GM23338 (cell line): ENCODE measurements around the gene PCNX3. TPM values are rescaled to one million over a fixed set of nuclear protein-coding genes. Genes with fewer than 3 reads are reported as not detected.
A peak's percentile ranks its signal among the peaks of the same experiment; 100 is the strongest.

ENCODE experiments used
- ATAC-seq: fragments of 200-7000 bp; cut with Tn5 transposase; 3 replicates; pipeline ENCODE4 v1.9.1; 2020
- DNase-seq: peaks from one replicate; pipeline ENCODE4 v3.0.0-alpha.2; 2015; ENCODE audit warnings: low spot score
- H2AFZ ChIP-seq: fragments of 200-600 bp; sonication (generic); 2 replicates; pipeline ENCODE4 v1.8.0; 2016; ENCODE audit warnings: antibody characterized with exemption, mild to moderate bottlenecking, moderate library complexity
- H3F3A ChIP-seq: fragments of 200-600 bp; sonication (generic); replicated peaks from 2 replicates; pipeline ENCODE4 v1.8.0; 2017; ENCODE audit warnings: antibody characterized with exemption, mixed run types, low read depth
- H3K27ac ChIP-seq: fragments of 200-600 bp; sonication (generic); 2 replicates; pipeline ENCODE4 v1.6.1; 2016; ENCODE audit warnings: low read depth
- H3K27me3 ChIP-seq: fragments of 200-600 bp; sonication (generic); 2 replicates; pipeline ENCODE4 v1.8.0; 2016; ENCODE audit warnings: mild to moderate bottlenecking, mixed run types, moderate library complexity; ENCODE audit not compliant: insufficient read depth
- H3K36me3 ChIP-seq: fragments of 200-600 bp; sonication (generic); 2 replicates; pipeline ENCODE4 v1.8.0; 2016; ENCODE audit warnings: mild to moderate bottlenecking; ENCODE audit not compliant: insufficient read depth
- H3K4me1 ChIP-seq: fragments of 200-600 bp; sonication (generic); 2 replicates; pipeline ENCODE4 v1.8.0; 2016; ENCODE audit warnings: mild to moderate bottlenecking, moderate library complexity; ENCODE audit not compliant: insufficient read depth
- H3K4me2 ChIP-seq: fragments of 200-600 bp; sonication (generic); 2 replicates; pipeline ENCODE4 v1.7.1; 2017; ENCODE audit warnings: mixed run types
- H3K4me3 ChIP-seq: fragments of 200-600 bp; sonication (generic); 2 replicates; pipeline ENCODE4 v1.6.1; 2016; ENCODE audit warnings: mixed run types
- H3K79me2 ChIP-seq: fragments of 200-600 bp; sonication (generic); replicated peaks from 2 replicates; pipeline ENCODE4 v1.8.0; 2017; ENCODE audit warnings: mild to moderate bottlenecking; ENCODE audit not compliant: insufficient read depth
- H3K9me2 ChIP-seq: fragments of 200-600 bp; sonication (generic); 2 replicates; pipeline ENCODE4 v1.8.0; 2017; ENCODE audit not compliant: insufficient read depth
- H4K20me1 ChIP-seq: fragments of 200-600 bp; sonication (generic); replicated peaks from 2 replicates; pipeline ENCODE4 v1.8.0; 2017; ENCODE audit warnings: mild to moderate bottlenecking; ENCODE audit not compliant: insufficient read depth
- H3K27ac Mint-ChIP-seq: 2 replicates; pipeline ENCODE4 v1.8.0; 2020; ENCODE audit warnings: inconsistent platforms, mild to moderate bottlenecking, moderate library complexity, mixed read lengths
- H3K27me3 Mint-ChIP-seq: 3 replicates; pipeline ENCODE4 v1.8.0; 2022; ENCODE audit warnings: low read depth, mild to moderate bottlenecking, moderate library complexity, mixed read lengths, inconsistent platforms; ENCODE audit not compliant: insufficient read depth, poor library complexity
- H3K36me3 Mint-ChIP-seq: 3 replicates; pipeline ENCODE4 v1.8.0; 2021; ENCODE audit warnings: low read depth, mild to moderate bottlenecking, inconsistent platforms, moderate library complexity, mixed read lengths
- H3K4me1 Mint-ChIP-seq: 3 replicates; pipeline ENCODE4 v1.8.0; 2020; ENCODE audit warnings: mild to moderate bottlenecking, inconsistent platforms, mixed read lengths
- H3K4me3 Mint-ChIP-seq: 3 replicates; pipeline ENCODE4 v1.8.0; 2021; ENCODE audit warnings: moderate library complexity, mild to moderate bottlenecking, inconsistent platforms, mixed read lengths
- H3K9me3 Mint-ChIP-seq: 3 replicates; pipeline ENCODE4 v1.8.0; 2020; ENCODE audit warnings: moderate library complexity, mild to moderate bottlenecking, inconsistent platforms, mixed read lengths
- EZH2 ChIP-seq: fragments of 200-600 bp; sonication (generic); IDR thresholded peaks from one replicate; pipeline ENCODE4 v1.8.0; 2017; ENCODE audit warnings: antibody characterized with exemption, mild to moderate bottlenecking, low read depth; ENCODE audit not compliant: unreplicated experiment
- EZH2phosphoT487 ChIP-seq: fragments of 200-600 bp; sonication (generic); IDR thresholded peaks from one replicate; pipeline ENCODE4 v1.8.1; 2018; ENCODE audit warnings: antibody characterized with exemption; ENCODE audit not compliant: unreplicated experiment
- JUNB ChIP-seq: IDR thresholded peaks from one replicate; pipeline ENCODE4 v1.6.1; 2016; ENCODE audit warnings: antibody characterized with exemption; ENCODE audit not compliant: unreplicated experiment
- NANOG ChIP-seq: IDR thresholded peaks from 2 replicates; pipeline ENCODE4 v1.6.1; 2016; ENCODE audit warnings: antibody characterized with exemption, borderline replicate concordance
- STAT1 ChIP-seq: IDR thresholded peaks from one replicate; pipeline ENCODE4 v1.6.1; 2016; ENCODE audit warnings: antibody characterized with exemption; ENCODE audit not compliant: unreplicated experiment
- ZNF114 ChIP-seq: fragments of 250-450 bp; sonication (Bioruptor Pico); IDR thresholded peaks from 2 replicates; pipeline ENCODE4 v1.5.0; 2020; ENCODE audit warnings: mild to moderate bottlenecking, moderate library complexity
- ZNF331 ChIP-seq: fragments of 250-450 bp; sonication (Bioruptor Pico); IDR thresholded peaks from 2 replicates; pipeline ENCODE4 v1.5.0; 2020; ENCODE audit warnings: low read depth, mild to moderate bottlenecking, moderate library complexity
- polyA plus RNA-seq: library from polyadenylated mRNA; unstranded; fragments of >200 nt; fragmentation: Nextera tagmentation; extraction: Ambion mirVana; gene quantifications from 2 replicates; pipeline ENCODE4 v1.2.1, GENCODE V29; 2016
- total RNA-seq: library from RNA; depleted of rRNA; stranded (reverse); fragments of >200 nt; shearing (Covaris generic); gene quantifications from 2 replicates; pipeline ENCODE4 v1.2.3, GENCODE V29; 2014
- TF ChIP-seq, protein P1 (sequence below), 2 experiments: fragments of 200-600 bp in 1 of 2; sonication (generic) in 1 of 2; conservative IDR thresholded peaks; 2 replicates each; pipeline versions ENCODE4 v1.5.1 to v1.6.1; 2016 to 2017; ENCODE audit warnings: antibody characterized with exemption in 2 of 2, low read depth in 2 of 2, mild to moderate bottlenecking in 2 of 2, moderate library complexity in 1 of 2
- TF ChIP-seq, protein P2 (sequence below): IDR thresholded peaks from 2 replicates; pipeline ENCODE4 v1.6.1; 2016; ENCODE audit warnings: antibody characterized with exemption
- TF ChIP-seq, protein P3 (sequence below): IDR thresholded peaks from one replicate; pipeline ENCODE4 v1.6.1; 2018; ENCODE audit warnings: antibody characterized with exemption; ENCODE audit not compliant: unreplicated experiment

The PCNX3 gene
- total and polyA plus RNA-seq, 2 experiments from 2014 or later: 8.7 to 52.2 TPM

DNA sequence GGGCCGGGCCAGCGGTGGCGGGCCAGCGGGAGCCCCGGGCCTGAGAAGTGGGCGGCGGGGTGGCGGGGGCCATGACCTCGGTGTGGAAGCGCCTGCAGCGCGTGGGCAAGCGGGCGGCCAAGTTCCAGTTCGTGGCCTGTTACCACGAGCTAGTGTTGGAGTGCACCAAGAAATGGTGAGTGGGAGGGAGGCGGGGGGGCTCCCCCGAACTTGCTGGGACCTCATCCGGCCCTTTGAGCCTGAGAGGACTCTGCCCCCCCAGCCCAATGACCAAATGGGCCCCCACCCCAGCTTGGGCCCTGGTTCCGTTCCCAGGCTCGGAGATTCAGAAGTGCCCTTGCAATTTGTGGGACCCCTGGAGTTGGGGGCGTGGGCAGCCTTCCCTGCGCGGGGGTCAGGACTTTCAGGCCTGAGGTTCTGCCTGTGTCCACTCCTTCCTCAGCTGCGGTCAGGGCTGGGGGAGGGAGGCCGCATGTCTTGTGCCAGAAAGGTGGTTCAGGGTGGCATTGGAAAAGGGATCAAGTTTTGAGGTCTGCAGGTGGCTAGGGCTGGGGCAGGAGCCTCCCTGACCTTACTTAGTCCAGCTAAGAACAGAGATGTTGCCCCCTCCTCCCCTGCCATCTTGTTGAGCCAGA, 39.2 kb upstream of the PCNX3 start:
- Histone ChIP-seq H3K27me3 (peaks cover 43% of the 10 kb centered on the region), H2AFZ (peak overlapping the region; percentile 85; the same call in 1 of the 2 replicates)
- no peak overlapping the region for H3K27ac Mint-ChIP-seq

DNA sequence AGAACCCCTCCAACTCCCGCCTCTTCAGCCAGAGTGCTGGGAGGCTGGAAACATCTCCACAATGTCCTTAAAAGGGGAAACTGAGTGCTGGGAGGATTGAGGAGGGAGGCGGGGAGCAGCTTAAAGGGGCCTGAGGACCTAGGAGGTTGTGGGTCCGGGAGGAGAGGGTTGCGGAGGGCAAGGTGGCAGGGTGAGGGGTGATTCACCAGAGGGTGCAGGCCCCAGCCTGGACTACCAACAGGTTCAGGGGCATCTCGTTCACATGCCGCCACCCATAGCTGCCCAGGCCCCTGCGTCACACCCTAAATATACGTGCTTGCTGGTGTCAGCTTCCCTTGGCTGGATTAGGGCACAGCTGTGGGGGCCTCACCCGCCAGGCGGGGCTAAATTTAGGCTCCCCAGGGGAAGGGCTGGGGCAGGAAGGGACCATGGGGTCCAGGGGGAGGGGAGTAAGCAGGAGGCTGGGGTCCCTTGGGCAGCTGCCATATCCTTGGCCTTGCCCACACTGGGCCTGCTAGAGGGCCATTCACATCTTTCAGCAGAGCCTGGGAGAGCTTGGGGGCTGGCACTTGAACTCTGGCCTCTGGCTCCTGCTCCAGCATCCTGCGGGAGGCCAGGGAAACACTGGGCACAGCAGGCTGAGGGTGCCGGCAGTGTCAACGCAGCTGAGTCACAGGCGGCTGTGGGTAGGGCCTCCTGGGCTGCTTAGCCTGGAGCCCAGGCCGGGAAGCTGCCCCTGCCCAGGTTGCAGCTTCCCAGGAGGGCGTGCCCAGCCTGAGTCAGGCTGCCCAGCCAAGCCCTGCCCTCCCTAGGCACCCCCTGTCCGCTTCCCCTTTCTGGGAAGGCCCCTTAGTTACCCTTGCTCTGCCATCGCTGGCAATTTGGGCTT, 38.5 kb upstream of the PCNX3 start:
- no peak for DNase-seq
- H3K4me3 ChIP-seq: no peak overlapping the region

More for the DNA sequence above, 39.2 kb upstream of the PCNX3 start:
- peaks cover 37% of the 10 kb centered on the region for H3K4me1 Mint-ChIP-seq
- DNase-seq (no peak), ATAC-seq (no peak)
- H3K27ac ChIP-seq: no peak overlapping the region
- peaks cover 9% of the 10 kb centered on the region for H3K36me3 Mint-ChIP-seq
- H3K9me2 ChIP-seq: no peaks in the 10 kb centered on the region
- H3F3A ChIP-seq: peaks cover 28% of the 10 kb centered on the region
- H3K9me3 Mint-ChIP-seq: no peaks in the 10 kb centered on the region
- no peaks in the 10 kb centered on the region for H3K79me2 ChIP-seq
- peak overlapping the region; percentile 57; the same call in 1 of the 2 replicates for H3K4me3 ChIP-seq
- peaks cover 16% of the 10 kb centered on the region for H3K4me1 ChIP-seq
- peaks cover 8% of the 10 kb centered on the region for H4K20me1 ChIP-seq
- TF ChIP-seq JUNB (no peak), EZH2 (peak; percentile 18)
- peak overlapping the region; percentile 60 for H3K4me3 Mint-ChIP-seq
- H3K27me3 Mint-ChIP-seq: peaks cover 40% of the 10 kb centered on the region
- H3K4me2 ChIP-seq: peak overlapping the region; percentile 82
- H3K36me3 ChIP-seq: no peaks in the 10 kb centered on the region

More for the DNA sequence above, 38.5 kb upstream of the PCNX3 start:
- Histone ChIP-seq H4K20me1 (peaks cover 4% of the 10 kb centered on the region; the same call in 1 of the 2 replicates), H3K36me3 (no peaks in the 10 kb centered on the region), H3K9me2 (no peaks in the 10 kb centered on the region), H2AFZ (no peak overlapping the region), H3K79me2 (no peaks in the 10 kb centered on the region), H3F3A (peaks cover 20% of the 10 kb centered on the region), H3K27ac (no peak overlapping the region), H3K4me1 (peaks cover 11% of the 10 kb centered on the region), H3K4me2 (peak overlapping the region; percentile 82; the same call in 1 of the 2 replicates), H3K27me3 (peaks cover 44% of the 10 kb centered on the region)
- ATAC-seq: no peak
- peaks cover 29% of the 10 kb centered on the region for H3K4me1 Mint-ChIP-seq
- TF ChIP-seq EZH2 (no peak), ZNF114 (no peak), JUNB (no peak), EZH2phosphoT487 (no peak), STAT1 (no peak), ZNF331 (CRISPR knock-in tag) (no peak), NANOG (no peak)
- TF ChIP-seq, protein P1, sequence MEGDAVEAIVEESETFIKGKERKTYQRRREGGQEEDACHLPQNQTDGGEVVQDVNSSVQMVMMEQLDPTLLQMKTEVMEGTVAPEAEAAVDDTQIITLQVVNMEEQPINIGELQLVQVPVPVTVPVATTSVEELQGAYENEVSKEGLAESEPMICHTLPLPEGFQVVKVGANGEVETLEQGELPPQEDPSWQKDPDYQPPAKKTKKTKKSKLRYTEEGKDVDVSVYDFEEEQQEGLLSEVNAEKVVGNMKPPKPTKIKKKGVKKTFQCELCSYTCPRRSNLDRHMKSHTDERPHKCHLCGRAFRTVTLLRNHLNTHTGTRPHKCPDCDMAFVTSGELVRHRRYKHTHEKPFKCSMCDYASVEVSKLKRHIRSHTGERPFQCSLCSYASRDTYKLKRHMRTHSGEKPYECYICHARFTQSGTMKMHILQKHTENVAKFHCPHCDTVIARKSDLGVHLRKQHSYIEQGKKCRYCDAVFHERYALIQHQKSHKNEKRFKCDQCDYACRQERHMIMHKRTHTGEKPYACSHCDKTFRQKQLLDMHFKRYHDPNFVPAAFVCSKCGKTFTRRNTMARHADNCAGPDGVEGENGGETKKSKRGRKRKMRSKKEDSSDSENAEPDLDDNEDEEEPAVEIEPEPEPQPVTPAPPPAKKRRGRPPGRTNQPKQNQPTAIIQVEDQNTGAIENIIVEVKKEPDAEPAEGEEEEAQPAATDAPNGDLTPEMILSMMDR (conservative IDR thresholded peaks at IDR 0.05; ENCODE audit: low read depth in 2 of 2): no peak
- TF ChIP-seq, protein P2, sequence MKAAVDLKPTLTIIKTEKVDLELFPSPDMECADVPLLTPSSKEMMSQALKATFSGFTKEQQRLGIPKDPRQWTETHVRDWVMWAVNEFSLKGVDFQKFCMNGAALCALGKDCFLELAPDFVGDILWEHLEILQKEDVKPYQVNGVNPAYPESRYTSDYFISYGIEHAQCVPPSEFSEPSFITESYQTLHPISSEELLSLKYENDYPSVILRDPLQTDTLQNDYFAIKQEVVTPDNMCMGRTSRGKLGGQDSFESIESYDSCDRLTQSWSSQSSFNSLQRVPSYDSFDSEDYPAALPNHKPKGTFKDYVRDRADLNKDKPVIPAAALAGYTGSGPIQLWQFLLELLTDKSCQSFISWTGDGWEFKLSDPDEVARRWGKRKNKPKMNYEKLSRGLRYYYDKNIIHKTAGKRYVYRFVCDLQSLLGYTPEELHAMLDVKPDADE: no peak
- TF ChIP-seq, protein P3, sequence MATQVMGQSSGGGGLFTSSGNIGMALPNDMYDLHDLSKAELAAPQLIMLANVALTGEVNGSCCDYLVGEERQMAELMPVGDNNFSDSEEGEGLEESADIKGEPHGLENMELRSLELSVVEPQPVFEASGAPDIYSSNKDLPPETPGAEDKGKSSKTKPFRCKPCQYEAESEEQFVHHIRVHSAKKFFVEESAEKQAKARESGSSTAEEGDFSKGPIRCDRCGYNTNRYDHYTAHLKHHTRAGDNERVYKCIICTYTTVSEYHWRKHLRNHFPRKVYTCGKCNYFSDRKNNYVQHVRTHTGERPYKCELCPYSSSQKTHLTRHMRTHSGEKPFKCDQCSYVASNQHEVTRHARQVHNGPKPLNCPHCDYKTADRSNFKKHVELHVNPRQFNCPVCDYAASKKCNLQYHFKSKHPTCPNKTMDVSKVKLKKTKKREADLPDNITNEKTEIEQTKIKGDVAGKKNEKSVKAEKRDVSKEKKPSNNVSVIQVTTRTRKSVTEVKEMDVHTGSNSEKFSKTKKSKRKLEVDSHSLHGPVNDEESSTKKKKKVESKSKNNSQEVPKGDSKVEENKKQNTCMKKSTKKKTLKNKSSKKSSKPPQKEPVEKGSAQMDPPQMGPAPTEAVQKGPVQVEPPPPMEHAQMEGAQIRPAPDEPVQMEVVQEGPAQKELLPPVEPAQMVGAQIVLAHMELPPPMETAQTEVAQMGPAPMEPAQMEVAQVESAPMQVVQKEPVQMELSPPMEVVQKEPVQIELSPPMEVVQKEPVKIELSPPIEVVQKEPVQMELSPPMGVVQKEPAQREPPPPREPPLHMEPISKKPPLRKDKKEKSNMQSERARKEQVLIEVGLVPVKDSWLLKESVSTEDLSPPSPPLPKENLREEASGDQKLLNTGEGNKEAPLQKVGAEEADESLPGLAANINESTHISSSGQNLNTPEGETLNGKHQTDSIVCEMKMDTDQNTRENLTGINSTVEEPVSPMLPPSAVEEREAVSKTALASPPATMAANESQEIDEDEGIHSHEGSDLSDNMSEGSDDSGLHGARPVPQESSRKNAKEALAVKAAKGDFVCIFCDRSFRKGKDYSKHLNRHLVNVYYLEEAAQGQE: no peak
- H3K4me3 Mint-ChIP-seq: peak overlapping the region; percentile 60
- H3K36me3 Mint-ChIP-seq: peaks cover 9% of the 10 kb centered on the region
- H3K27ac Mint-ChIP-seq: no peak overlapping the region
- no peaks in the 10 kb centered on the region for H3K9me3 Mint-ChIP-seq
- H3K27me3 Mint-ChIP-seq: peaks cover 41% of the 10 kb centered on the region
